Stimulated activated CD4-positive, alpha-beta T cell treated with anti-CD3 and anti-CD28 coated beads, Interleukin-2, amount 100 ng/mL, for 48 hours (primary cell): ENCODE results near the gene WNK1.
"Not testable (repeated sequence)": the region's sequence is repeated elsewhere in the genome, so short reads cannot be mapped to it uniquely, and the experiment has no call there.

ENCODE experiments used
- DNase-seq, 2 donors: peaks; one replicate each; pipeline ENCODE4 v3.0.0-alpha.2; 2020

Gene WNK1

GRCh38 chr12:818733-819132 lies 66.4 kb downstream of the WNK1 start:
- no peak for DNase-seq

- DNase-seq, result no peak
Observed at GRCh38 chr12:820336-820735, 68.0 kb downstream of the WNK1 start.

GRCh38 chr12:823028-823698 lies 70.8 kb downstream of the WNK1 start:
- DNase-seq, result no peak

- no peak for DNase-seq
Observed at GRCh38 chr12:826331-826730, 74.0 kb downstream of the WNK1 start.

DNA sequence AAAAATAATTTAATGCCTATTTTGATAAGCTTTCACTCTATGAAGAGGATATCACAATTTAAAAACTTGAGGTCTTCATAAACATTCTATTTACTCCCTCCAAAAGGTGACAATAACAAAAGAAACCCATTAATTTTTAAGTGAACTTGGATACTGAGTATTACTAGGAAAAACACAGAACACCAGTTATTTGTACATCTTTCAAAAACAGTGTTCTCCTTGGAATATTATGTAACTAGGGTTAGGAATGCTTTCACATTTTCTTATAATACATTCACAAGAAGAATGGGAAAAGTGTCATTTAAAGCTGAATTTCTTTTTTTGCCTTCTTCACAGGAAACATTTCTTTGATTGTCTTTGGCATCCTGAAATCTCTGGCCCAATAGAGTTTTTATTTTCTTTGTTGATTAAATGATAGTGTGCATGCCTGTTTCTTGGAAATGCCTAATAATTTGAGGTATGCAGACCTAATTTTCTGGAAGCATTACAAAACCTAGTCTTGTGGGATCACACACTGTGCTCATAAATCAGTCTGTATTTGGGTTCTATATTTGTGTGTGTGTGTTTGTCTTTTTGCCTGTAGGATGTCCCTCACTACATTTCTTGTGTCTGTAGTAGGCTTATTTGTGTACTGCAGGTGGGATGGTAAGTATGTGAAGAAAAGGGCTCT lies 76.5 kb downstream of the WNK1 start:
- no peak for DNase-seq

- no peak for DNase-seq
Observed at GRCh38 chr12:830111-830867, 77.9 kb downstream of the WNK1 start.

DNA sequence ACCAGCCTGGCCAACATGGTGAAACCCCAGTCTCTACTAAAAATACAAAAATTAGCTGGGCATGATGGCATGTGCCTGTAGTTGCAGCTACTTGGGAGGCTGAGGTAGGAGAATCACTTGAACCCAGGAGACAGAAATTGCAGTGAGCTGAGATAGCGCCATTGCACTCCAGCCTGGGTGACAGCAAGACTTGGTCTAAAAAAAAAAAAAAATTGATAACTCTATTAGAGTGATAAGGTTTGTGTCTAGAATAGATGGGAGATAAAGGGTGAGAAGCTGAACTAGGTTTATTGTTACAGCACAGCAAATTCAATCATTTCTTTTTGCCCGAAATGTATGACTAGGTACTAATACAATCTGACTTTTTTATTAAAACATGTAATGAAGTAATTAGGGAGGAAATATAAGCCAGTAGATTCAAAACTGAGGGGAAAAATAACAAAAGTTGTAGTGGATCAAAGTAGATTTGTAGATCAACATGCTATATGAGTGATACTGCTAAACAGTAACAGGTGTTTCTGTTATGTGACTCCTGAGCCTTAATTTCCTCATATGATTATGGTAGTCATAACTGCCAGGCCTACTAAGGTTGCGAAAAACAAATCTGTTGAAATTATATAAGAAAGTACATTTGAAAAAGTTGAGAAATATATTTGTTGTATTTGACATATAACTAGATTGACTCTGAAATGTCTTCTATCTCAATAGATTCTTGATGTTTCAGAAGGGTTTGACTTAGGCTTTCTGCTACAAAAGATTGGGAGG lies 83.6 kb downstream of the WNK1 start:
- no peak for DNase-seq

DNA sequence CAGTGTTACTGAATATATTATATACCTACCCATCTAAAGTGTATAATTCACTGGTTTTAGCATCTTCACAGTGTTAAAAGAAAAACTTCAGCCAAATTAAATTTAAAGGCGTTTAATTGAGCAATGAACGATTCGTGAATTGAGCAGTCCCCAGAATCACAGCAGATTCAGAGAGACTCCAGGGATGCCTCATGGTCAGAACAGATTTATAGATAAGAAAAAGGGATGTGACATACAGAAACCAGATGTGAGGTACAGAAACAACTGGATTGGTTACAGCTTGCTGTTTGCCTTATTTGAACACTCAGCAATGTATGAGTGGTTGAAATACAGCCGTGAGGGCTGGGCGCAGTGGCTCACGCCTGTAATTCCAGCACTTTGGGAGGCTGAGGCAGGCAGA lies 84.6 kb downstream of the WNK1 start:
- no peak for DNase-seq

DNA sequence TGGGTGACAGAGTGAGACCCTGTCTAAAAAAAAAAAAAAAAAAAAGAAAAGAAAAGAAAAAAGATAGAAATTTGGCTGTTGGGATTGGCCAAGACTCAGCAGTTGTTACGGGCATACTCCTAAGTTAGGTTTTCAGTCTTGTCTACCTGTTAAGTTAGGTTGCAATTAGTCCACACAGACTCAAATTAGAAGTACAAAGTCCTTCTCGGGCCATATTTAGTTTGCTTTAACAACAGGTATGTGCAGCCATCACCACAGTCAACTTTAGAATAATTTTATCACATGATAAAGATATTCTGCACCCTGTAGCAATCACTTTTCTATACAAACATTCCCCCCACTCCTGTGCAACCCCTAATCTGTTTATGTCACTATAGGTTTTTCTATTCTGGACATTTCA lies 85.2 kb downstream of the WNK1 start:
- no peak for DNase-seq

GRCh38 chr12:843609-844008 lies 91.2 kb downstream of the WNK1 start:
- DNase-seq, result no peak

GRCh38 chr12:846421-846820 lies 94.0 kb downstream of the WNK1 start:
- DNase-seq, result no peak

DNA sequence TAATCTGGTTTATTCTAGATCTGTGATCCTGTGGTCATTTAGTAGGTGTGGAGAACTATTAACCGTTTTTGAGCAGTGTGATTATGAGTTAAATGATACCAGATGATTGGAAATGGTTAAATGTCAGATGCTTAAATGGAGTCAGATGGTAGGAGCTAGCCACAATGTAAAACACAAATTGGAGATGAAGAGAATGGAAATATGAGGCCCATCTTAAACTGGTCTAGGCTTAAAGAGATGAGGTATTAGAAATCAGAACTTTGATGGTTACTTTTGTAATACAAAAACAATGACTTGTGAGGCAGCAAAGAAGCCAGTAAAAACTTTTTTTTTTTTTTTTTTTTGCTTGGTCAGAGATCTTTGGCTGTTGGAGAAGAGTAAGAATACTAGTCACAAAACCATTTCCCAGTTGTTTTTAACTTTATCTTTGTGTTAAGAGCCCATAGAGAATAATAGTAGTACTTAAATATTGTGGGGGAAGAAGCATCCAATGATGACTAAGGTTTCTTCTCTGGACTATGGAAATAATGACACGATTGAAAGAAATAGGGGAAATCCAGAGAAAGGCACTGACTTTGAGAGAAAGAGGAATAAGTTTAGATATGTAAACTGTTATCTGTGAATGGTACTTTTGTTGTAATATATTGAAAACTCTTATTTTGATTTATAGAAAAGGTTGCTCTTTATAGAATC lies 95.9 kb downstream of the WNK1 start:
- no peak for DNase-seq

GRCh38 chr12:848882-849527 lies 96.6 kb downstream of the WNK1 start:
- DNase-seq, result no peak

DNA sequence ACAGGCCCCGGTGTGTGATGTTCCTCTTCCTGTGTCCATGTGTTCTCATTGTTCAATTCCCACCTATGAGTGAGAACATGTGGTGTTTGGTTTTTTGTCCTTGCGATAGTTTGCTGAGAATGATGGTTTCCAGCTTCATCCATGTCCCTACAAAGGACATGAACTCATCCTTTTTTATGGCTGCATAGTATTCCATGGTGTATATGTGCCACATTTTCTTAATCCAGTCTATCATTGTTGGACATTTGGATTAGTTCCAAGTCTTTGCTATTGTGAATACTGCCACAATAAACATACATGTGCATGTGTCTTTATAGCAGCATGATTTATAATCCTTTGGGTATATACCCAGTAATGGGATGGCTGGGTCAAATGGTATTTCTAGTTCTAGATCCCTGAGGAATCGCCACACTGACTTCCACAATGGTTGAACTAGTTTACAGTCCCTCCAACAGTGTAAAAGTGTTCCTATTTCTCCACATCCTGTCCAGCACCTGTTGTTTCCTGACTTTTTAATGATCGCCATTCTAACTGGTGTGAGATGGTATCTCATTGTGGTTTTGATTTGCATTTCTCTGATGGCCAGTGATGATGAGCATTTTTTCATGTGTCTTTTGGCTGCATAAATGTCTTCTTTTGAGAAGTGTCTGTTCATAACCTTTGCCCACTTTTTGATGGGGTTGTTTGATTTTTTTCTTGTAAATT lies 97.5 kb downstream of the WNK1 start:
- DNase-seq, result not testable (repeated sequence)

- DNase-seq, result no peak
Observed at GRCh38 chr12:851343-851742, 99.0 kb downstream of the WNK1 start.

- no peak for DNase-seq
Observed at GRCh38 chr12:851913-852312, 99.5 kb downstream of the WNK1 start.

- no peak for DNase-seq
Observed at GRCh38 chr12:852864-853263, 100.5 kb downstream of the WNK1 start.

DNA sequence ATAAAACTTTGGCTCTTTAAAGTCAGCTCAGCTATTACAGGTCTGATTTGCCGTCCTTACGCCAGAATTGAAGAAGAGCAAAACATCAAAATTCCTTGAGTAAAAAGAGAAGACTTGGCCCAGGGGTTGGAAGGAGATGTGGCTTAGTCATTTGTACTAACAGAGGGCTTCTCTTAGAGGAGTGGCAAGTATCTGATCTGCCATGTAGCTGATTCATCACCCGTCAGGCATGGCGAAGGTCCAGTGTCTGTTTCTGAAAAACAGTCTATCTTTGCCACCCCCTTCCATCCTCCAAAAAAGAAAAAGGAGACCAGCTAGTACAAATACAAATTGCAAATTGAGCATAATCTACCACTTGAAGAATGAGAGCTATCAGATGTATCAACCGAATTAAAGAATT lies 105.2 kb downstream of the WNK1 start:
- no peak for DNase-seq

GRCh38 chr12:862303-862911 lies 110.0 kb downstream of the WNK1 start:
- no peak for DNase-seq

- DNase-seq, result no peak
Observed at GRCh38 chr12:863285-863684, 110.9 kb downstream of the WNK1 start.

DNA sequence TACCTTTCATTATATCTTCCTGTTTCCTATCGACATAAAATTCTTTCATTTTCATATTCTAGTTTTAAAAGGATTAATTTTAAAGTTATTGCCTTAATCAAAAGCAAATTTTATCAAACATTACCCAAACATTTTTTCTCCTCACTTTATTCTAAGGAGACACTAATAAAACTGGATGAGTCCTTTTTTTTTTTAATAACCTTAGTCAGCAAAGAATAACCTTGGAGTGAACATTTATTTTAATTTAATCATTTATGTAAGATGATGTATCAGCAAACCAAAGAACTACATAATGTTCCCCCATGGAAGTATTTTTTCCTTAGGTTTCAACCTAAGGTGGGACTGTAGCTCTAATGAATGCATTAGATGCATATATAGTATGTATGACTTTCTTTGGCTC lies 113.2 kb downstream of the WNK1 start:
- DNase-seq, result no peak
